ENCODE data around the gene COL6A2. TPM values are rescaled to one million over a fixed set of nuclear protein-coding genes. Genes with fewer than 3 reads are reported as not detected.

COL6A2 gene
- total and polyA plus RNA-seq, 2 of the 4 experiments (the other 2 are of a cell fraction), result 208 to 1,065 TPM

GRCh38 chr21:46159841-46160656 is 62.1 kb downstream of the COL6A2 start:
- Histone ChIP-seq H2AFZ (replicated peaks; ENCODE audit: low read length, poor library complexity) (peak overlapping the region; percentile 32), H2AK9ac (replicated peaks; ENCODE audit: low read depth, low read length, poor library complexity) (no peak overlapping the region), H3K18ac (ENCODE audit: low read depth, low read length) (no peak overlapping the region), H3K9ac (ENCODE audit: low read depth, low read length) (no peak overlapping the region), H2BK120ac (ENCODE audit: low read depth, low read length) (no peak overlapping the region), H3K14ac (replicated peaks; ENCODE audit: low read depth, low read length) (no peak overlapping the region), H3K27me3 (ENCODE audit: control insufficient read depth, insufficient read depth, low read length) (no peaks in the 10 kb centered on the region), H4K20me1 (ENCODE audit: insufficient read depth, low read length) (no peaks in the 10 kb centered on the region), H2AK5ac (ENCODE audit: low read depth, low read length) (no peak overlapping the region), H3K9me1 (ENCODE audit: insufficient read depth, low read length) (0 out of 2 replicates have a peak, but pooled peaks cover 3% of the 10 kb centered on the region), H4K8ac (ENCODE audit: low read depth in 2 of 2, low read length in 2 of 2) (no peak overlapping the region), H4K5ac (ENCODE audit: low read depth, low read length) (no peak overlapping the region), H3K4me1 (ENCODE audit: control insufficient read depth, insufficient read depth, low read length) (no peaks in the 10 kb centered on the region), H3K4me2 (ENCODE audit: low read depth, low read length) (no peak overlapping the region), H3K4me3 (ENCODE audit: insufficient read depth, low read depth, low read length) (no peak overlapping the region), H3K36me3 (ENCODE audit: control insufficient read depth, insufficient read depth, low read length) (peaks cover 5% of the 10 kb centered on the region), H2BK15ac (ENCODE audit: low read depth, low read length) (no peak overlapping the region), H3K56ac (ENCODE audit: extremely low read depth, insufficient read depth, low read length) (no peak overlapping the region), H4K91ac (ENCODE audit: insufficient read depth, low read depth, low read length) (no peak overlapping the region), H2BK20ac (ENCODE audit: low read depth, low read length) (no peak overlapping the region), H3K4ac (ENCODE audit: low read depth, low read length) (no peak overlapping the region), H2BK5ac (ENCODE audit: low read depth, low read length, poor library complexity, severe bottlenecking) (no peak overlapping the region), H3K79me1 (ENCODE audit: low read depth in 1 of 2, low read length in 2 of 2) (no peaks in the 10 kb centered on the region), H3K27ac (ENCODE audit: insufficient read depth, low read length) (no peak overlapping the region), H3K23ac (ENCODE audit: low read depth, low read length) (no peak overlapping the region), H3K9me3 (ENCODE audit: control insufficient read depth, insufficient read depth, low read length) (peaks cover 2% of the 10 kb centered on the region; the same call in 1 of the 2 replicates)
- no peak for DNase-seq
- no TSS peak for BruUV-seq (replicated peaks)
- no peak for ATAC-seq (ENCODE audit: low read depth)
- intact Hi-C loops (cut with micrococcal nuclease) (no loop called here), in situ Hi-C loops (cut with MboI; ENCODE audit: low sequenced_read_pairs) (no loop called here), dilution Hi-C loops (cut with HindIII; ENCODE audit: low sequenced_read_pairs, unreplicated experiment) (no loop called here)
- ChIA-PET POLR2A (ENCODE audit: unreplicated experiment) (no interaction called here), CTCF (no interaction called here)
- WGBS, 2 experiments (ENCODE audit: extremely low coverage in 2 of 2, insufficient read length in 1 of 2), result 92% methylated on average over 16 of the region's 32 CpGs; no CpG with 5 or more reads in 1 of the 2 experiments
- TF ChIP-seq SMC3 (IDR thresholded peaks at IDR 0.05; ENCODE audit: low read depth, low read length) (no peak), ELK1 (IDR thresholded peaks at IDR 0.05; ENCODE audit: borderline replicate concordance, low read depth, low read length) (no peak), POLR2A (IDR thresholded peaks at IDR 0.05; ENCODE audit: low read depth, low read length) (no peak), MAZ (IDR thresholded peaks at IDR 0.05; ENCODE audit: borderline replicate concordance, low read depth, low read length) (no peak), BHLHE40 (IDR thresholded peaks at IDR 0.05; ENCODE audit: low read depth, low read length) (no peak), RAD21 (IDR thresholded peaks at IDR 0.05; ENCODE audit: low read length) (no peak), CTCF (conservative IDR thresholded peaks at IDR 0.05; ENCODE audit: low read depth, low read length) (no peak), CEBPB (IDR thresholded peaks at IDR 0.05; ENCODE audit: low read depth, low read length) (no peak), USF2 (IDR thresholded peaks at IDR 0.05; ENCODE audit: low read depth, low read length) (no peak), FOS (IDR thresholded peaks at IDR 0.05; ENCODE audit: low read depth, low read length) (no peak), MXI1 (IDR thresholded peaks at IDR 0.05; ENCODE audit: borderline replicate concordance, low read depth, low read length) (no peak), MAFK (IDR thresholded peaks at IDR 0.05; ENCODE audit: low read depth, low read length) (no peak), RCOR1 (IDR thresholded peaks at IDR 0.05; ENCODE audit: insufficient replicate concordance, low read length) (no peak), NFE2L2 (IDR thresholded peaks at IDR 0.05; ENCODE audit: low read depth, low read length) (no peak), CHD1 (IDR thresholded peaks at IDR 0.05; ENCODE audit: low read depth, low read length) (no peak)
